Mesendoderm (in vitro differentiated cells): ENCODE data around the gene UNKL.
A peak's percentile ranks its signal among the peaks of the same experiment; 100 is the strongest.

ENCODE experiments used
- DNase-seq: peaks from one replicate; pipeline ENCODE4 v3.0.0; 2013
- H2AK5ac ChIP-seq: 2 replicates; pipeline ENCODE4 v1.6.1; 2013; ENCODE audit warnings: low read length, inconsistent platforms
- H2BK120ac ChIP-seq: 2 replicates; pipeline ENCODE4 v1.6.1; 2013; ENCODE audit warnings: low read depth, mild to moderate bottlenecking, low read length, moderate library complexity, mixed read lengths
- H2BK15ac ChIP-seq: replicated peaks from 2 replicates; pipeline ENCODE4 v1.6.1; 2013; ENCODE audit warnings: low read depth, mild to moderate bottlenecking, moderate library complexity
- H2BK5ac ChIP-seq: 2 replicates; pipeline ENCODE4 v1.6.1; 2013; ENCODE audit warnings: low read length, inconsistent platforms
- H3K18ac ChIP-seq: 2 replicates; pipeline ENCODE4 v1.6.1; 2013; ENCODE audit warnings: mild to moderate bottlenecking, low read length, mixed read lengths
- H3K23ac ChIP-seq: one replicate; pipeline ENCODE4 v1.6.1; 2013; ENCODE audit warnings: low read length
- H3K27ac ChIP-seq: 2 replicates; pipeline ENCODE4 v1.5.1; 2013; ENCODE audit warnings: low read depth, mild to moderate bottlenecking, inconsistent platforms, low read length, moderate library complexity
- H3K27me3 ChIP-seq: 2 replicates; pipeline ENCODE4 v1.6.1; 2013; ENCODE audit warnings: low read length, control low read depth, mild to moderate bottlenecking, inconsistent platforms; ENCODE audit not compliant: insufficient read depth, poor library complexity
- H3K36me3 ChIP-seq: 2 replicates; pipeline ENCODE4 v1.6.1; 2013; ENCODE audit warnings: low read length, inconsistent platforms; ENCODE audit not compliant: control insufficient read depth, insufficient read depth
- H3K4ac ChIP-seq: one replicate; pipeline ENCODE4 v1.6.1; 2013; ENCODE audit warnings: low read depth, mild to moderate bottlenecking, low read length, moderate library complexity
- H3K4me1 ChIP-seq: 2 replicates; pipeline ENCODE4 v1.6.1; 2013; ENCODE audit warnings: low read depth, low read length, inconsistent platforms; ENCODE audit not compliant: control insufficient read depth
- H3K4me2 ChIP-seq: 2 replicates; pipeline ENCODE4 v1.6.1; 2013; ENCODE audit warnings: low read length
- H3K4me3 ChIP-seq: 2 replicates; pipeline ENCODE4 v1.5.1; 2013; ENCODE audit warnings: mild to moderate bottlenecking, low read length
- H3K56ac ChIP-seq: one replicate; pipeline ENCODE4 v1.6.1; 2013; ENCODE audit warnings: low read length
- H3K79me1 ChIP-seq: 2 replicates; pipeline ENCODE4 v1.6.1; 2013; ENCODE audit warnings: low read length, inconsistent platforms
- H3K79me2 ChIP-seq: 2 replicates; pipeline ENCODE4 v1.6.1; 2013; ENCODE audit warnings: mild to moderate bottlenecking, low read length; ENCODE audit not compliant: control insufficient read depth, insufficient read depth
- H3K9ac ChIP-seq: 2 replicates; pipeline ENCODE4 v1.6.1; 2013; ENCODE audit warnings: low read length, inconsistent platforms
- H4K5ac ChIP-seq: one replicate; pipeline ENCODE4 v1.6.1; 2013; ENCODE audit warnings: low read length
- H4K8ac ChIP-seq: one replicate; pipeline ENCODE4 v1.6.1; 2013; ENCODE audit warnings: low read depth, mild to moderate bottlenecking, control low read depth, low read length, moderate library complexity
- WGBS: extraction: QIAGEN DNeasy Blood & Tissue Kit; methylation state at CpG from one replicate; pipeline ENCODE4 v1.1.7; 2013; ENCODE audit warnings: low lambda C conversion rate, missing lambda C conversion rate; ENCODE audit not compliant: insufficient coverage; ENCODE audit errors: extremely low coverage; 5-methylcytosine and 5-hydroxymethylcytosine counted together

The UNKL gene

DNA sequence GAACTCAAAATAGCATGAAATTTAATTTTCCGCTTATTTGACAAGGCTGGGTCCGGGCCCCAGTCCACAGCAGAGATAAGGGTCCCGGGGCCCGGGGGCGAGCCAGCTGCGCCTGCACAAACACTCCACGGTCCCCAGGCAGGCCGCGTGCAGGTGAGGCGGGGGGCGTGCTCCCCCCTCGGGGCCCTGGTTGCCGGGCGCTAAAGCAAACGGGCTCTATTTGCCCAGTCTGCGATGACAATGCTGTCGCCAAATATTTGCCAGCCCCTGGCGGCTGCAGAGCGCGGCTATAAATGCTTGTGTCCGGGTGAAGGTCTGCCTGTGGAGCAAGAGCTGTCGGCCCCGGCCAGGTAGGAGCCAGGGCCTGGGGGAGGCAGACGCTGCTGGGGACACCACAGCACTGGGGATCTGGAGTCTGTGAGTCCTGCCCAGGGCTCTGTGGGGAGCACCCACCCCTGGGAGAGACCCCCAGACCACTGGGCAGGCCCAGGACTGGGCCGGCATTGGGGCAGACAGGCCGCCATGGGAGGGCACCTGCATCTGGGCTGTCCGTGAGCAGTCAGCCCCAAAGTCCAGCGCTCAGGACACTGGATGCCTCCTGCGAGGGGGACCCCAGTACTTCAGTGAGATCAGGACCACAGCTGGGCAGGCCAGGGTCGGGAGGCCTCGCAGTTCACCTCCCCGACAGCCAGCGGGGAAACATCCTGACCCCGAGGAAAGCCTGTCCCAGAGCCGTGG lies 16.4 kb upstream of the UNKL start, which contains the start of gene PERCC1:
TSS of gene PERCC1 (plus strand) at position 320 of the 738 bp plus-strand sequence. CDS start 1,516 bp downstream, outside the sequence.
- no peak within 1 kb of the TSS for H2BK5ac ChIP-seq
- no peak within 1 kb of the TSS for H3K56ac ChIP-seq
- H4K8ac ChIP-seq, result no peak within 1 kb of the TSS
- DNase-seq, result no peak
- no peak within 1 kb of the TSS for H3K9ac ChIP-seq
- H3K4ac ChIP-seq, result no peak within 1 kb of the TSS
- no CpG with 5 or more reads among the region's 35 CpGs for WGBS
- H2BK120ac ChIP-seq, result no peak within 1 kb of the TSS
- no peaks in the 10 kb centered on the region for H3K27me3 ChIP-seq
- H3K4me2 ChIP-seq, result no peak within 1 kb of the TSS
- no peak within 1 kb of the TSS for H4K5ac ChIP-seq
- no peaks in the 10 kb centered on the region for H3K4me1 ChIP-seq
- H3K23ac ChIP-seq, result no peak within 1 kb of the TSS
- H3K4me3 ChIP-seq, result no peak within 1 kb of the TSS
- no peaks in the 10 kb centered on the region for H3K36me3 ChIP-seq
- H2AK5ac ChIP-seq, result no peak within 1 kb of the TSS
- H3K79me1 ChIP-seq, result no peaks in the 10 kb centered on the region
- no peak within 1 kb of the TSS for H2BK15ac ChIP-seq
- H3K79me2 ChIP-seq, result no peaks in the 10 kb centered on the region
- H3K27ac ChIP-seq, result no peak within 1 kb of the TSS
- no peak within 1 kb of the TSS for H3K18ac ChIP-seq

DNA sequence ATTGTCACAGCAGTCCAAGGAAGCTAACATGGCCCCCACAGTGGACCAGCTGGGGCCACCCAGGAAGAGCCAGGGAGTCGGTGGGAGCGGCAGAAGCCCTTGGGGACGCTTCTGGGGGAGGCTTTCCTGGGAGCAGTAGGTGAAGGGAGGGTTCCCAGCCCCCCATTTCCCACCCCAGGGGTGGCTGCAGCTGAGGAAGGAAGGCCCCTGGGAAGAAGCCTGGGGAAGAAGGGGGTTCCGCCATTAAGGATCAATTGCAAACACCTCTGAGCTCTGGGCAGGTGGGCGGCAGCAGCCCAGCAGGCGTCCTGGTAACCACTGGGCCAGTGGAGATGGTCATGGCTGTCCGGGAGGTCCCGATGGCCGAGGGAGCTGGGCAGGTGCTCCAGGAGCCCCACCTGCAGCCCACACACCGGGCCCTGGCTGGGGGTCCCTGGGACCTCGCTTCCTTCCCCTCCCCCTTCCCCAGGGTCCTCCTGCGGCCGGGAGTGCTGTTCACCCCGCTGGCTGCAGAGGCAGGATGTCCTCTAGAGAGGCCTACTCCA lies 15.8 kb upstream of the UNKL start:
- H3K4ac ChIP-seq, result no peak overlapping the region
- WGBS, result no CpG with 5 or more reads among the region's 14 CpGs
- no peak overlapping the region for H2AK5ac ChIP-seq
- H3K79me1 ChIP-seq, result no peaks in the 10 kb centered on the region
- H3K56ac ChIP-seq, result no peak overlapping the region
- no peak overlapping the region for H3K4me2 ChIP-seq
- no peak overlapping the region for H3K18ac ChIP-seq
- no peak overlapping the region for H3K9ac ChIP-seq
- H3K36me3 ChIP-seq, result no peaks in the 10 kb centered on the region
- H3K23ac ChIP-seq, result no peak overlapping the region
- H2BK5ac ChIP-seq, result no peak overlapping the region
- H4K5ac ChIP-seq, result no peak overlapping the region
- no peaks in the 10 kb centered on the region for H3K79me2 ChIP-seq
- H3K27ac ChIP-seq, result no peak overlapping the region
- no peak overlapping the region for H4K8ac ChIP-seq
- no peak overlapping the region for H2BK120ac ChIP-seq
- no peak overlapping the region for H2BK15ac ChIP-seq
- no peak for DNase-seq
- no peaks in the 10 kb centered on the region for H3K27me3 ChIP-seq
- no peaks in the 10 kb centered on the region for H3K4me1 ChIP-seq
- no peak overlapping the region for H3K4me3 ChIP-seq

DNA sequence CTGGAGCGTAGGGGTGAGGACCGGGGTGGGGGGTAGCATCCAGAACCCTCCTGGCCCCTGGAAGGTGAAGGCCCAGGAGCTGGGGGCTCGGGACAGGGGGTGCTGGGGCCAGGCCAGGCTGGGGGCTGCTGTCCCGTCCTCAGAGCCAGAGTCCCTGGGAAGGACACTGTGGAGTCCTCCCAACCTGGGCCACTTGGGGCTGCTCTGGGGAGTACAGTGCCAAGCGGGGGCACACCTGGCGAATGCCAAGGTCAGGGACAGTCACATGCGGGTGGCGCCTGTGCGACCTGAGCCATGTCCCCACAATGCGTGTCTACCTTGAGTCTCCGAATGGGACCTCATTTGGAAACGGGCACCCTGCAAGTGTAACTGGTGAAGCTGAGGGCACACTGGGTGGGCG lies 15.1 kb upstream of the UNKL start:
- Histone ChIP-seq H3K4ac (no peak overlapping the region), H3K18ac (no peak overlapping the region), H3K79me2 (no peaks in the 10 kb centered on the region), H4K5ac (no peak overlapping the region), H2BK15ac (no peak overlapping the region), H3K9ac (no peak overlapping the region), H4K8ac (no peak overlapping the region), H3K27me3 (no peaks in the 10 kb centered on the region), H2BK5ac (no peak overlapping the region), H3K4me2 (no peak overlapping the region), H3K4me3 (no peak overlapping the region), H3K23ac (no peak overlapping the region), H3K56ac (no peak overlapping the region), H3K79me1 (no peaks in the 10 kb centered on the region), H2AK5ac (no peak overlapping the region), H3K36me3 (no peaks in the 10 kb centered on the region), H3K4me1 (no peaks in the 10 kb centered on the region), H3K27ac (no peak overlapping the region), H2BK120ac (no peak overlapping the region)
- no CpG with 5 or more reads among the region's 13 CpGs for WGBS
- DNase-seq, result no peak

DNA sequence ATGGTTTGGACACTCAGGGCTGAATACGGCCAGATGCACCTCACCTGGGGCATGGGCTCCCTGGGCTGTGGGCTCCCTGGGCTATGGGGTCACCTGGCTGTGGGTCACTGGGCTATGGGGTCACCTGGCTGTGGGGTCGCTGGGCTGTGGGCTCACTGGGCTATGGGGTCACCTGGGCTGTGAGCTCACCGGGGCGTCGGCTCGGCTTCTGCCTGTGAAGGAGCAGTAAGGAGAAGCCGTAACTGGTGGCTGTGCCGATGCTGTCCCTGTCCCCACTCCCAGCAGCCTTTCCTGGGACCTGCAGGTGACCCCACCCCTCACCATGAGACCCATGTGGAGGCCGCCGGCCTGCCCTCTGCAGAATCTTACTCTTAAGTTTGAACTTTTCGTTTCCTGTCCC lies 14.5 kb upstream of the UNKL start:
- no peak overlapping the region for H4K8ac ChIP-seq
- no peak overlapping the region for H3K23ac ChIP-seq
- H3K4me1 ChIP-seq, result no peaks in the 10 kb centered on the region
- H3K79me1 ChIP-seq, result no peaks in the 10 kb centered on the region
- no peak overlapping the region for H3K4ac ChIP-seq
- H3K4me3 ChIP-seq, result no peak overlapping the region
- H3K27me3 ChIP-seq, result no peaks in the 10 kb centered on the region
- H3K18ac ChIP-seq, result no peak overlapping the region
- no peak overlapping the region for H2BK15ac ChIP-seq
- H2BK5ac ChIP-seq, result no peak overlapping the region
- H3K56ac ChIP-seq, result no peak overlapping the region
- no peak overlapping the region for H2BK120ac ChIP-seq
- H3K9ac ChIP-seq, result no peak overlapping the region
- no peak overlapping the region for H3K27ac ChIP-seq
- WGBS, result no CpG with 5 or more reads among the region's 11 CpGs
- H3K36me3 ChIP-seq, result no peaks in the 10 kb centered on the region
- DNase-seq, result no peak
- H3K4me2 ChIP-seq, result no peak overlapping the region
- H4K5ac ChIP-seq, result no peak overlapping the region
- no peak overlapping the region for H2AK5ac ChIP-seq
- no peaks in the 10 kb centered on the region for H3K79me2 ChIP-seq

DNA sequence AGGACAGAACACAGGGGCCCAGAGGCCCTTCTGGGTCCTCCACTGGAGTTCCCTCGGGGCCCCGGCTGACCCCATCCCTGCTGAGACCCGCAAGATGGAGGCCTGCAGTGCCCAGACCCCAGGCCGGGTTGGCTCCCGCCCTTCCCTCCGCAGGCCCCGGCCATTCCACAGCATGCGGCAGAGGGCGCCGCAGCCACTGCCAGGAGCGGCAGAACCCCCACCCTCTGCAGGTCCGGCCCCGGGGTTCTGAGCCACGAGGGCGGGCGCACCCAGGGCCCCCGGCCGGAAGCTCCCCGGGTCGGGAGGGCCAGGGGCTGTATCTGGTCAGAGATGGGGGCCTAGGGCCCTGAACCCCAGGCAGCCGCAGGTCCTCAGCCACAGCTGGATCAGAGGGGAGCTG lies 14.0 kb upstream of the UNKL start:
- DNase-seq, result peak; percentile 45

More for the DNA sequence above, 14.0 kb upstream of the UNKL start:
- Histone ChIP-seq H3K4me3 (no peak overlapping the region), H3K4me1 (no peaks in the 10 kb centered on the region), H3K36me3 (no peaks in the 10 kb centered on the region), H3K4me2 (no peak overlapping the region), H4K5ac (no peak overlapping the region), H3K27ac (no peak overlapping the region), H3K4ac (no peak overlapping the region), H3K18ac (no peak overlapping the region), H3K23ac (no peak overlapping the region), H3K9ac (no peak overlapping the region), H2AK5ac (no peak overlapping the region), H3K27me3 (no peaks in the 10 kb centered on the region), H4K8ac (no peak overlapping the region), H3K79me2 (no peaks in the 10 kb centered on the region), H2BK120ac (no peak overlapping the region), H2BK15ac (no peak overlapping the region), H3K79me1 (no peaks in the 10 kb centered on the region), H2BK5ac (no peak overlapping the region), H3K56ac (no peak overlapping the region)
- WGBS, result no CpG with 5 or more reads among the region's 21 CpGs
